Measurements from ENCODE around the gene ARL15.

DNA sequence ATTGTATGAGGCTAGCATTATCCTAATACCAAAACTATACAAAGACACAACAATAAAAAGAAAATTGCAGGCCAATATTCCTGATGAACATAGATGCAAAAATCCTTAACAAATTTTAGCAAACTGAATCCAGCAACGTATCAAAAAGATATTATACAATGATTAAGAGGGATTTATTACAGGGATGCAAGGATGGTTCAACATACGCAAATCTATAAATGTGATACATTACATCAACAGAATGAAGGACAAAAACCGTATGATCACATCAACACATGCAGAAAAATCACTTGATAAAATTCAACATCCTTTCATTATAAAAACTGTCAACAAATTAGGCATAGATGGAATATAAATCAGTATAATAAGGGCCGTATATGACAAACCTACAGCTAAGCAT lies 27.1 kb upstream of the ARL15 start:
- TF ChIP-seq, protein P1, sequence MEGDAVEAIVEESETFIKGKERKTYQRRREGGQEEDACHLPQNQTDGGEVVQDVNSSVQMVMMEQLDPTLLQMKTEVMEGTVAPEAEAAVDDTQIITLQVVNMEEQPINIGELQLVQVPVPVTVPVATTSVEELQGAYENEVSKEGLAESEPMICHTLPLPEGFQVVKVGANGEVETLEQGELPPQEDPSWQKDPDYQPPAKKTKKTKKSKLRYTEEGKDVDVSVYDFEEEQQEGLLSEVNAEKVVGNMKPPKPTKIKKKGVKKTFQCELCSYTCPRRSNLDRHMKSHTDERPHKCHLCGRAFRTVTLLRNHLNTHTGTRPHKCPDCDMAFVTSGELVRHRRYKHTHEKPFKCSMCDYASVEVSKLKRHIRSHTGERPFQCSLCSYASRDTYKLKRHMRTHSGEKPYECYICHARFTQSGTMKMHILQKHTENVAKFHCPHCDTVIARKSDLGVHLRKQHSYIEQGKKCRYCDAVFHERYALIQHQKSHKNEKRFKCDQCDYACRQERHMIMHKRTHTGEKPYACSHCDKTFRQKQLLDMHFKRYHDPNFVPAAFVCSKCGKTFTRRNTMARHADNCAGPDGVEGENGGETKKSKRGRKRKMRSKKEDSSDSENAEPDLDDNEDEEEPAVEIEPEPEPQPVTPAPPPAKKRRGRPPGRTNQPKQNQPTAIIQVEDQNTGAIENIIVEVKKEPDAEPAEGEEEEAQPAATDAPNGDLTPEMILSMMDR (IDR thresholded peaks at IDR 0.05; ENCODE audit: low read depth, low read length) = no peak
- no peak for TF ChIP-seq EZH2phosphoT487 (IDR thresholded peaks at IDR 0.05; ENCODE audit: low read depth)

All from OCI-LY3 (cell line).